DMS79 (cell line): ENCODE measurements around the gene KEAP1.
"Not testable (repeated sequence)": the region's sequence is repeated elsewhere in the genome, so short reads cannot be mapped to it uniquely, and the experiment has no call there.

Source experiments
- DNase-seq: peaks from one replicate; lab custom pipeline; 2025; lab: John Stamatoyannopoulos, UW

The KEAP1 gene

DNA sequence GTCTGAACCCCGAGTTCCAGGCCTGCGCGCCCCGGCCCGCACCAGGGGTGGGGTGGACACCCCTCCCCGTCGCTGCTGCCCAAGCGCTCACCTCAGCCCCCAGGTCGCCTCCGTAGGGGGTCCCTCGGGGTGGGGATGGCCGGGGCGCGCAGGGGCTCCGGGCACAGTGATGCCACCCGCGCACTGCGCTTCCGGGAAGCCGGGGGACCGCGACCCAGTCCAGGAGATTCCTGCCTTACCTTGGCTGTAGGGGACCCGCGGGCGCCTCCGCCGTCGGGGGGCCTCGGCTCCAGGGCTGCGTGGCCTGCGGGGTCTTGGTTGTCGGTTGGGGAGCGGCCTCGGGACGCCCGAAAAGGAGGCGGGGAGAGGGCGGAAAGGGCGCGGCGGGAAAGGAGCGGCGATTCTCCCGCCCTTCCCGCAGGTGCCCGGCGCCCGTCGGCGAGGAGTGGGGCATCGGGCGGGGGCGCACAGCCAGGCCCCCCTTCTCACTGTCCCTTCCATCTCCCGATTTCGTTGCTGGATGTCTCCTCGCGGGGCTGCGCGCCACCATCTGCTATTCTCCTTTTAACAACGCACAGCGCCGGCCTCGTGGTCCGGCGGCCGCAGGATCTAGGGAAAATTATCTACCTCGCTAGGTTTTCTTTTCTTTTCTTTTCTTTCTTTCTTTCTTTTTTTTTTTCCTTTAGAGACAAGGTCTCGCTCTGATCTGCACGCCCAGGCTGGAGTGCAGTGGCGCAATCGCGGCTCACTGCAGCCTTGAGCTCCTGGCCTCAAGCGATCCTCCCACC is at the start of gene KEAP1:
Gene KEAP1 (minus strand): TSS at position 355 of the 788 bp plus-strand sequence. CDS start 3,323 bp downstream, outside the sequence.
- DNase-seq, result peak; percentile 72

GRCh38 chr19:10552510-10553053 is 49.4 kb upstream of the KEAP1 start:
- DNase-seq, result no peak

DNA sequence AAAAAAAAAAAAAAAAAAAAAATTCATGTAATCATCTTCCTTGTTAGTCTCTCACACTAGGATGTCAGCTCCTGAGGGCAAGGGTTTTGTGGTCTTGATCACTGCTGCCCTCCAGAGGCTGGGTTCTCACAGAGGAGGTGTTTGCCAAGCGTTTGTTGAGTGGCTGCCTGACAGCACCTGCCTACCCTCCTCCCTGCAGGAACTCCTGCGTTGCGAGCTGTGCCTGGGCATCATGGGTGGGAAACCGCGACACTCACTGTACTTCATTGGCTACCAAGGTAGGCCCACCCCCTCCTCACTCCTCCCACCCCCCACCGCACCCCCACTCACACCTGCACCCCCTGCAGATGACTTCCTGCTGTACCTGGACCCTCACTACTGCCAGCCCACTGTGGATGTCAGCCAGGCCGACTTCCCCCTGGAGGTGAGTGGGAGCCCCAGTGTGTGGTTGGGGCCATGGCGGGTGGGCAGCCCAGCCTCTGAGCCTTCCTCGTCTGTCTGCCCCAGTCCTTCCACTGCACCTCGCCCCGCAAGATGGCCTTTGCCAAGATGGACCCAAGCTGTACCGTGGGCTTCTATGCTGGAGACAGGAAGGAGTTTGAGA is 48.6 kb upstream of the KEAP1 start:
- DNase-seq, result no peak

DNA sequence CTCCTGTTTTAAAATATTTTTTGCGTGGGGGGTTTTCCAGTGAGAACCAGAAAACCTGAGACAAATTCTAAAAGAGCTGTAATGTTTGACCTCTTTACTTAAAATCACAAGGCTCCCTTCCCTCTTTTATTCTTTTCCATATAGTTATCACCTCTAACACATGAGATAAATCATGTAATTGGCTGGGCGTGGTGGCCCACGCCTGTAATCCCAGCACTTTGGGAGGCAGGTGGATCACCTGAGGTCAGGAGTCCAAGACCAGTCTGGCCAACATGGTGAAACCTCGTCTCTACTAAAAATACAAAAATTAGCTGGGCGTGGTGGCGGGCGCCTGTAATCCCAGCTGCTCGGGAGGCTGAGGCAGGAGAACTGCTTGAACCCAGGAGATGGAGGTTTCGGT is 47.9 kb upstream of the KEAP1 start:
- not testable (repeated sequence) for DNase-seq

DNA sequence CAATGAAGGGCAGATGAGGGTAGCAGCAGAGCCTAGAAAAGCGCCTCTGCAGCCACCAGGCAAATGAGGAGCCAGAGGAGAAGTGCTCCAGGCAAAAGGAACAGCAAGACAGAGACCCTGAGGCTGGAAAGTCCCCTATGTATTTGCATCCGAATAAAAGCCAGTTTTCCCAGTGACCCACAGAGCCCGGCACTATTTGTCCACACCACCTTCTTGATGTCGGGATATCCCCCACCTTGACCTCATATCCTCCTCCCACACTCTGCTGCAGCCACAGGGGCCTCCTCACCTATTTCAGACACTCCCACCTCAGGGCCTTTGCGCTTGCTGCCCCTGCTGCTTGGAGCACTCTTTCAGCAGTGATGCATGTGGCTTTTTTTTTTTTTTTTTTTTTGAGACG is 47.2 kb upstream of the KEAP1 start:
- DNase-seq, result no peak

DNA sequence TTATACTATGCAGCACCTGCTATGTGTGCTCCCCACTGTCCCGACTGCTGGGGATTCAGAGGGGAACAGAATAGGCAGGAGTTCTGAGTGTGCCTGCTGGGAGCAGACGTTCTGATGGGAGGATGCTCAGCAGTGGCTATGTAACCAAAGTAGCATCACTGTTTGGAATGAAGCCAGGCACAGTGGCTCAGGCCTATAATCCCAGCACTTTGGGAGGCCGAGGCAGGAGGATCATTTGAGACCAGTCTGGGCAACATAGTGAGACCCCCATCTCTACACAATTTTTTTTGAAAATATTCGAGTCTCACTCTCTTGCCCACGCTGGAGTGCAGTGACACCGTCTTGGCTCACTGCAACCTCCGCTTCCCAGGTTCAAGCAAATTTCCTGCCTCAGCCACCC is 46.6 kb upstream of the KEAP1 start:
- DNase-seq, result no peak

- no peak for DNase-seq
Observed at GRCh38 chr19:10548746-10549276, 45.7 kb upstream of the KEAP1 start.

DNA sequence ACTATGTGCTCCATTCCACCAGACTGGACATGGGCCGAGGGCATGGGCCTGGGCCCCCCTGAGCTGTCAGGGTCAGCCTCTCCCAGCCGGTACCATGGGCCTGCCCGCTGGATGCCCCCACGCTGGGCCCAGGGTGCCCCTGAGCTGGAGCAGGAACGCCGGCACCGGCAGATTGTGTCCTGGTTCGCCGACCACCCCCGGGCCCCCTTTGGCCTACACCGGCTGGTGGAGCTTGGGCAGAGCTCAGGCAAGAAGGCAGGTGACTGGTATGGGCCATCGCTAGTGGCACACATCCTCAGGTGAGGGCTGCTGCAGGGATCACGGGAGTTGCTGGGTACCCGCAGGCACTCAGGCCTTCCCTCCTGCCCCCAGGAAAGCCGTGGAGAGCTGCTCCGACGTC is 43.7 kb upstream of the KEAP1 start:
- DNase-seq, result no peak

DNA sequence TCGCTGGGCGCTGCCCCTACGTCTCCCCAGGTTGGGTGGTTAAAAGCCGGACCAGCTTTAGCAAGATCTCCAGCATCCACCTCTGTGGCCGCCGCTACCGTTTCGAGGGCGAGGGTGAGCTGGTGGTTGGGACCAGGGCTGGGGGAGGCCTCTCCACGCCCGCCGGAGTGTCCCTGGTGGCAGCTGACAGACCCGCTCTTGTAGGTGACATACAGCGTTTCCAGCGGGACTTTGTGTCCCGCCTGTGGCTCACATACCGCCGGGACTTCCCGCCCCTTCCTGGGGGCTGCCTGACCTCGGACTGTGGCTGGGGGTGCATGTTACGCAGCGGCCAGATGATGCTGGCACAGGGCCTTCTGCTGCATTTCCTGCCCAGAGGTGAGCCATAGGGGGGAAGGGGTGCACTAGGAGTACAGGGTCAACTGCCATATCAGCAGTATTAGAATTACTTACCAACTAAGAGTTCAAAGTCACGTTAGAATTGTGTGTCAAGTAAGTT is 41.6 kb upstream of the KEAP1 start:
- no peak for DNase-seq

GRCh38 chr19:10544242-10544752 is 41.1 kb upstream of the KEAP1 start:
- DNase-seq, result no peak

DNA sequence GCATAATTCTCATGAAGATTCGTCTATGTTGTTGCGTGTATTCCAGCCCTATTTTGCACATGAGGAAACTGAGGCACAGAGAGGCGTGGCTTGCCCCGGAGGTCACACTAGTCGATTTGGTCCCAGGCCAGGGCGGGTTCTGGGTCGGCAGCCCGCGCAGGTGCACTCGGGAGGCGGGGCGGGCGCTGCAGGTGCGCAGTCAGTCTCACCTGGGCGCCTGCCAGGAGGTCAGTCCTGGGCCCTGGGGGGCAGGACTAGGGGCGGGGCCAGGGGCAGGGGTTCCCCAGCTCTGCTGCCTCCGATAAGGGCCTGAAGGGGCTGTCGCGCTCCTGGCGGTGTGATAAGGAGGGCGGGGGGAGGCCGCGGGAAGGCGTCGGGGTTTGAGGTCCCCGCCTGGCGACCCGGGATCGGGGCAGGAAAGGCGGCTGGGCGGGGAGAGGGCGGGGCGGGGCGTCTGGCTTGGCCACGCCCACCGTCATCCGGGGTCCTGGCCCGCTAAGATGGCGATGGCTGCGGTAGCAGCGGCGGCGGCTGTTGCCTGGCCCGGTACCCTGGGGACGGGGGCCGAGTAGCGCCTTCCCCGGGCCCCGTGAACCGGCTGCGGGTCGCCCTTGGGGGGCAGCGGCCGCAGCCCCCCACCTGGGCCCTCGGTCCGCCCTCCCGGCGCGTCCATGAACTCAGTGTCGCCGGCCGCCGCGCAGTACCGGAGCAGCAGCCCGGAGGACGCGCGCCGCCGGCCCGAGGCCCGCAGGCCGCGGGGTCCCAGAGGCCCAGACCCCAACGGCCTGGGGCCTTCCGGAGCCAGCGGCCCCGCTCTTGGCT is 40.5 kb upstream of the KEAP1 start, which contains the start of gene ATG4D:
Gene ATG4D (plus strand): TSS at position 485 of the 822 bp plus-strand sequence. CDS start 187 bp downstream, at position 672.
- peak; percentile 95 for DNase-seq

GRCh38 chr19:10543059-10543419 is 39.9 kb upstream of the KEAP1 start:
- no peak for DNase-seq

GRCh38 chr19:10539016-10539415 is 35.9 kb upstream of the KEAP1 start:
- DNase-seq, result not testable (repeated sequence)

DNA sequence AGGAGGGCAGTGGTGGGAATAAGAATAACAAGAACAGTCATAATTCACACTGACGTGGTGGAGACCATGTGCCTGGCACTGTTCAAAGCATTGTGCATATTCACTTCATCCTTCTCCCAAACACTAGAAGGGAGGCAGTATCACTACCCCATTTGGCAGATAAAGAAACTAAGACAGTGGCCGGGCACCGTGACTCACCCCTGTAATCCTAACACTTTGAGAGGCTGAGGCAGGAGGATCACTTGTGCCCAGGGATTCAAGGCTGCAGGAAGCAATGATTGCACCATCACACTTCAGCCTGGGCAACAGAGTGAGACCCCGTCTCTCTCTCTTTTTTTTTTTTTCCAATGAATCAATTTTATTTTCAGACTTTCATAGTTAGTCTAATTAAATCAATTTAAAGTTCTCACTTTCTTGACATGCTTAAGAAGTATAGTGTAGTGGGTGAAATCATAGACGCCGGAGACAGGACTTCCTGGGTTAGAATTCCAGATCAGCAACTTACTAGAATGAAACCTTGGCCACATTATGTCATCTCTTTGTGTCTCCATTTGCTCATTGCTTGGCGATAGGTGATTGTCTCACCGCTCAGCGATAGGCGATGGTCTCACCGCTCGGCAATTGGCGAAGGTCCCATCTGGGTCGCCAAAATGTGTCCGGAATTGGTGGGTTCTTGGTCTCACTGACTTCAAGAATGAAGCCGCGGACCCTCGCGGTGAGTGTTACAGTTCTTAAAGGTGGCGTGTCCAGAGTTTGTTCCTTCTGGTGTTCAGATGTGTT is 35.2 kb upstream of the KEAP1 start:
- no peak for DNase-seq

DNA sequence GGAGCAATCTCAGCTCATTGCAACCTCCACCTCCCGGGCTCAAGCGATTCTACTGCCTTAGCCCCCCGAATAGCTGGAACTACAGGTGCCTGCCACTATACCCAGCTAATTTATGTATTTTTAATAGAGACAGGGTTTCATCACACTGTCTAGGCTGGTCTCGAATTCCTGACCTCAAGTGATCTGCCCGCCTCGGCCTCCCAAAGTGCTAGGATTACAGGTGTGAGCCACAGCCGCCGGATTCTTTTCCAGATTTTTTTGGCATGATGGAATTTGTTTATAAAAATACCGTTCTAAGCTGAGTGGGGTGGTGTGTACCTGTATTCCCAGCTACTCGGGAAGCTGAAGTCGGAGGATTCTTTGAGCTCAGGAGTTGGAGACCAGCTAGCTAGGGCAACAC is 34.5 kb upstream of the KEAP1 start:
- DNase-seq, result no peak

DNA sequence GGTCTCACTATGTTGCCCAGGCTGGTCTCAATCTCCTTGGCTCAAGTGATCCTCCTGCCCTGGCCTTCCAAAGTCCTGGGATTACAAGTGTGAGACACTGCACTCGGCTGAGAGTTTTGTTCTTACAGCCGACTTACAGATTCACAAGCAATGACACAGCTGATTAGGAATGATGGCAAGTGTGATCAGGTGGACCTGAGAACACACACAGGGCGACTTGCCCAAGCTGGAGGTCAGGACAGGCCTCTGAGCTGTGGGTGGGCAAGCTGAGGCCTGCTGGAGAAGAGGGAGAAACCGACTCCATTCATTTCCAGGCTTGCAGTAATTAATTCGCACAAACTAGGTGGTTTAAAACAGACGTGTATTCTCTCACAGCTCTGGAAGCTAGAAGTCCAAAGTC is 32.5 kb upstream of the KEAP1 start:
- no peak for DNase-seq

GRCh38 chr19:10533646-10534386 is 30.7 kb upstream of the KEAP1 start:
- DNase-seq, result no peak

- no peak for DNase-seq
Observed at GRCh38 chr19:10532457-10532856, 29.3 kb upstream of the KEAP1 start.

- DNase-seq, result not testable (repeated sequence)
Observed at GRCh38 chr19:10526887-10527286, 23.7 kb upstream of the KEAP1 start.

DNA sequence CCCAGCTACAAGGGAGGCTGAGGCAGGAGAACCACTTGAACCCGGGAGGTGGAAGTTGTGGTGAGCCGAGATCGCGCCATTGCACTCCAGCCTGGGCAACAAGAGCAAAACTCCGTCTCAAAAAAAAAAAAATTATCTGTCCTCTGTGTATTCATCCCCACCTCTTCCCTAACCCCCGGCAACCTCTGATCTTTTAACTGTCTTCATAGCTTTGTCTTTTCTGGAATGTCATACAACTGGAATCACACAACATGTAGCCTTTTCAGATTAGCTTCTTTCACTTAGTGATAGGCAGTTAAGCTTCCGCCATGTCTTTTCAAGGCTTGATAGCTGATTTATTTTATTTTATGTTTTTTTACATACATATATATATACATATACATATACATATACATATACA is 22.5 kb upstream of the KEAP1 start:
- DNase-seq, result no peak
